GM21381 (cell line): Measurements from ENCODE around the gene APOB.
"Not testable (repeated sequence)": the region's sequence is repeated elsewhere in the genome, so short reads cannot be mapped to it uniquely, and the experiment has no call there.

ENCODE experiments used
- ATAC-seq: cut with Tn5 transposase; IDR thresholded peaks from one replicate; pipeline ENCODE4 v1.9.1; 2021; ENCODE audit warnings: mild to moderate bottlenecking, moderate library complexity; ENCODE audit not compliant: unreplicated experiment

APOB gene

GRCh38 chr2:21034156-21034971 lies 9.5 kb downstream of the APOB start:
- no peak for ATAC-seq

DNA sequence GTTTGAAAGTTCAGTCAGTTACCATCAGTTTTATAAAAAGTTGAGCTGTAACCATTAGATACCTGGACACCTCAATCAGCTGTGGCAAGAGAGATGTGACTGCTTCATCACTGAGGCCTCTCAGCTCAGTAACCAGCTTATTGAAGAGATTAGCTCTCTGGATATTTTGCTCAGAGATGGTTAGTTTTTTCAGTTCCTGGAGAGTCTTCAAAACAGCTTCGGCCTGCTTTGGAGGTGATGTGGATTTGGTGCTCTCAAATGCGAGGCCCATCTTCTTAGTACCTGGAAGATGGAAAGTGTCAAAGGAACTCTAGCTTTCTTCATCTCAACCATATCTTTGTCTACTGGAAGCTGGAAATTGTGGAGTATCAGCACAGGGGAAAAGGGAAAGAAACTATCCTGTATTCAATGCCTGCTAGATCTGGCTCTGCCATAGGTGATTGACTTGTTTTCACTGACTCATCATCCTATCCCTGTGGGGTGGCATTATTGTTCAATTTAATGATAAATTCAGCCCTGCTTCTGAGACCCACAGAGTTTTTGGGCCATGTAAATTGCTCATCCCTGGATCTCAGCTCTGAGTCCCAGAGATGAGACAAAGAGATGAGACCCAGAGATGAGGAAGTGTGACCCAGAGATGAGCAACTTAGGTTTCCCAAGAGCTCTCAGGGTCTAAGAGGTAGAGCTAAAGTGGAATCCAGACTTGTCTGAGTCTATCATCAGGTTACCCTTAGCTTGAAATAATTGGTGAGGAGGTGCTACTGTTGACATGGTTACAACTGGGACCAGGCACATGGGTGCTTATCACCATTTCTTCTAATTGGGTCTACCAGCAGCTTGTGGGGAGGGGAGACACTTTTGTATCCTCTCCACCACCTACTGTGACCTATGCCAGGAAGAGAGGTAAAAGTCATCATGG lies 10.4 kb downstream of the APOB start:
- no peak for ATAC-seq

- ATAC-seq, result no peak
Observed at GRCh38 chr2:21032338-21033236, 11.3 kb downstream of the APOB start.

- ATAC-seq, result no peak
Observed at GRCh38 chr2:21030983-21031968, 12.6 kb downstream of the APOB start.

DNA sequence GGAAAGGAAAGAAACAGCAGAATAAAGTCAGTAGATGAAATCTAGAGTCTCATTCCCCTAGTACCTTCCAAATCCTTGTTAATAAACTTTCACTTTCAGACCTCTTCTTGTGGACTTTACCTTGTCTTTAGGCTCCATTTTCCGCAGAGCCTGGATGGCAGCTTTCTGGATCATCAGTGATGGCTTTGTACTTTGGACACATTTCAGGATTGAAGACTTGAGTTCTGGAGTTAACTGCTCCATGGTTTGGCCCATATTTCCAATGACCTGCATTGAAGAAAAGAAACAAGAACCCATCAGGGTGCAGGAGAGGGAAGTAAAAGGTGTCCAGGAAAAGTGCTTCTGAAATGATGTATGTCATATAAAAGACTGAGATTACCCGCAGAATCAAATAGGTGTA lies 14.4 kb downstream of the APOB start:
- no peak for ATAC-seq

DNA sequence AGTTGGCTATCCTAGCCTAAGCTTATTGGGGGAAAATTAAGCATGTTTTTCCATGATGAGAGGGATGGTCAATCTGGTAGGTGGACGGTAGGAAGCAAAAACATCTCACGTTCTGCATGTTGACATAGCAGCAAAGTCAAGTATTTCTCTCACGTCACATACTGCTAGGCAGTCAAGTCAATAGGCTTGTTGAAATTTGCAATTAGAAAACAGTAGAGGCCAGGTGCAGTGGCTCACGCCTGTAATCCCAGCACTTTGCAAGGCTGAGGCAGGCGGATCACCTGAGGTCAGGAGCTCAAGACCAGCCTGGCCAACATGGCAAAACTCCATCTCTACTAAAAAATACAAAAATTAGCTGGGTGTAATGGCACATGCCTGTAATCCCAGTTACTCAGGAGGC lies 14.9 kb downstream of the APOB start:
- not testable (repeated sequence) for ATAC-seq

GRCh38 chr2:21028021-21028947 lies 15.6 kb downstream of the APOB start:
- no peak for ATAC-seq

DNA sequence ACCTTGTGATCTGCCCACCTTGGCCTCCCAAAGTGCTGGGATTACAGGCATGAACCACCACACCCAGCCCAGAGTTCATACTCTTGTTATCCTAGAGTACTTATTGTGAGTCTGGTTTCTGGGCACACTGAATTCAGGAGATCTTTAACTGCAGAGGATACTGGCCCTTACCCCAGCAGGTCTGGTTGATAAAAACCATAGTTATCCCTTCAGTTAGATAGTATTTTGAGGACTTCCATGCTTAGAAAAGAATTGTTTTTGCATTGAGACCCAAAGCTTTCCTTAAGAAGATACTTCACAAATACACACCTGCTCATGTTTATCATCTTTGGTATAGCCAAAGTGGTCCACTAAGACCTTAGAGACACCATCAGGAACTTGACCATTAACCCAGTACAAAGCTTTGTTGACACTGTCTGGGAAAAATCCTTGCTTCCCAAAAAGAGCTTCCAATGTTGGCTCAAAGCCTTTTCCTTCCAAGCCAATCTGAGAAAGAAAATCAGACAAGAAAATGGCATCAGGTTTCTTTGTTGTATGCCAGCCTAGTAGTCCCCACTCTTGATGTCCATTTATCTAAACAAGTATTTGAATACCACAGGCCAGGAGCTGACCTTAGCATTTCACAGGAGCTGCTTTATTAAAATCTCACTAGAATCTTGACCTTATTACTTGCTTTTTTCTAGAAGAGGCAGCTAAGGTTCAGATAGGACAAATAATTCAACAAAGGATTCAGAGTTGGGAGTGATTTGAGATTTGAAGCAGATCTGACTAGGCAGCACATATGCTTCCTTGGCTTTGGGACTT lies 17.2 kb downstream of the APOB start:
- ATAC-seq, result no peak

GRCh38 chr2:21025690-21026478 lies 18.0 kb downstream of the APOB start:
- ATAC-seq, result no peak

DNA sequence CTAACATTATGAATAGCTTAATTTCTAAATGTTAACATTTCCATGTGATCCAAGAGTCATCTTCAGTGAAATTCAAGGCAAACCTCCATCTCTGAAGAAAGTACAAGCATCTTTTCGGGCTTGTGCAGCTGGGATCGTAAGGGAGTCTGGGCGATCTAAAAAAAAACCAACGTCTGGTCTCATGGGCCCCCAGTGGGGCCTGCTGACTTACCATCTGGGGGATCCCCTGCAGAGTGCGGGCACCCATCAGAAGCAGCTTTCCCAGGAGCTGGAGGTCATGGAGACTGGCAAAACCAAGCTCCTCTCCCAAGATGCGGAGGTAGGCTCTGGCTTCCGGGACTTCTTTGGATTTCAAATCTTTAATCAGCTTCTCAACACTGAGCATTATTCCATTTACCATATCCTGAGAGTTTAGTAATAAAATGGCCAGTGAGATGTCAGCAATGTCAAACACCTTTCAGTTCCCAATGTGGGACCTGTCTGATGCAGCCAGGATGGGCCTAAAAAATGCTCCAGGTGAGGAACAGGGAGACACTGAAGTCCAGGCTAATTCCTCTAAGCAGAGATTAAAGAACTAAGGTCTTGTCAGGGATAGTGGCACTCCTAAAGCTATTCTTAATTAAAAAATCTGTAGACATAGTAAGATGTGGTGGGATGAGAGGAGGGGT lies 19.0 kb downstream of the APOB start:
- ATAC-seq, result no peak

GRCh38 chr2:21024198-21024597 lies 19.7 kb downstream of the APOB start:
- no peak for ATAC-seq

DNA sequence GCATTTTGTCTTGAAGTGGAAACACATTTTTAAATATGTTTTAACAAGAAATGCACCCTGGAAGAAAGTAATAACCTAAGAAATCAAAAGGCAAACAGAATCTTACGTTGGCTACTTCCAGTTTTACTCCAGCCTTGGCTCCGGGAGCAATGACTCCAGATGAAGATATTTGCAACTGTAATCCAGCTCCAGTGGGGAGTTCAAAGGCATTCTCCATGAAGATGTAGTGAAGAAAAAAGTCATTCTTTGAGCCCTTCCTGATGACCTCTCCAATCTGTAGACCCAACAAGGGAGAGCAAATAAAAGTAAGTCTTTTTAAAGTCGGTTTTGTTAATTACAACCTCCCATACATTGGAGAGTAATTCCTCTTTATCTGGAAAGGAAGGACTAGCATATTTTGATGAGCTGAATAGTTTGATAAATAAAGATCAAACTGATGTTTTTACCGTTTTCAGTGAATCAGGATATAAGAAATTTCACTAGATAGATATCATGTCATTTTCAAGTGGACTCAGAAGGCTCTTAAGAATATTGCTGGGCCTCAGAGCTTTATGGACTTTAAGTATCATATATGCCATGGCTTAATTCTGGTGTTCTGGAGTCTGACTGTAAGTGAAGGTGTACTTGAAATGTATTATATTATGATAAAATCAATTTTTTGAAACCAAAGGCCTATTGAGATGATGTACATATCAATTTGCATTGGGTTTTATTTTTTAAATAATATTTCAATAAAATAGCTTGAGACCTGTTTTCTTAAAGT lies 20.3 kb downstream of the APOB start:
- no peak for ATAC-seq

DNA sequence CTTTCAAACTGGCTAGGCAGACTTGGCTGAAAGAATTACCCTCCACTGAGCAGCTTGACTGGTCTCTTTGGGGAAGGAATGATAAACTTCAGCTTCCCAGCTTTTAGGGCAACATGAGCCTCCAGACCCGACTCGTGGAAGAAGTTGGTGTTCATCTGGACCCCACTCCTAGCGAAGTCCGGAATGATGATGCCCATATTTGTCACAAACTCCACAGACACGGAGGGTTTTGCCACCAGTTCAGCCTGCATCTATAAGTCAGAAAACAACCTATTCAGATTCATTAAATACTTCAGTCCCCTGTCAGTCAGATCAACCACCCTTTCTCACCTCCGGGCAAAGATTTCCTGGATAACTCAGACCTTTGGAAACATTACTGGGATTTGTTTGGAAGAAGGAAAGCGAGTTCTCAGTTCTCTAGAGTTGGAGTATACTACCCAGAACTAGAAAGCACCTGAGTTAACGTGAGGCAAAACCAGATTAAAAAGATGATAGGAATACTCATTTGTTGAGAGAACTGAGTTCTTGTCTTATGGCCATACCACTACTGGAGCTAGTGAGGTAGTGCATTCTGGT lies 21.0 kb downstream of the APOB start:
- no peak for ATAC-seq

GRCh38 chr2:21021430-21021829 lies 22.4 kb downstream of the APOB start:
- ATAC-seq, result no peak

GRCh38 chr2:21020668-21021288 lies 23.1 kb downstream of the APOB start:
- ATAC-seq, result no peak
